Type B pancreatic cell (in vitro differentiated cells): ENCODE data around the gene PTP4A2. TPM values are rescaled to one million over a fixed set of nuclear protein-coding genes. Genes with fewer than 3 reads are reported as not detected.

ENCODE experiments used
- DNase-seq: peaks from one replicate; pipeline ENCODE4 v3.0.0; 2021; ENCODE audit warnings: mixed read lengths; ENCODE audit not compliant: unreplicated experiment; ENCODE audit errors: extremely low spot score
- H3K27ac Mint-ChIP-seq: 2 replicates; pipeline ENCODE4 v1.8.0; 2021; ENCODE audit warnings: mild to moderate bottlenecking, mixed read lengths
- H3K27me3 Mint-ChIP-seq: 2 replicates; pipeline ENCODE4 v1.8.0; 2021; ENCODE audit warnings: mixed read lengths
- H3K36me3 Mint-ChIP-seq: 2 replicates; pipeline ENCODE4 v1.8.0; 2021; ENCODE audit warnings: mixed read lengths
- H3K4me1 Mint-ChIP-seq: one replicate; pipeline ENCODE4 v1.8.0; 2021; ENCODE audit warnings: mixed read lengths; ENCODE audit not compliant: unreplicated experiment
- H3K4me3 Mint-ChIP-seq: 2 replicates; pipeline ENCODE4 v1.8.0; 2021; ENCODE audit warnings: mild to moderate bottlenecking, mixed read lengths
- H3K9me3 Mint-ChIP-seq: 2 replicates; pipeline ENCODE4 v1.8.0; 2021; ENCODE audit warnings: mixed read lengths
- total RNA-seq: library from RNA; stranded (reverse); gene quantifications from 2 replicates; pipeline ENCODE4 v1.2.1, GENCODE V29; 2021; ENCODE audit warnings: low replicate concordance
- TF ChIP-seq, protein P1 (sequence below): fragments of 200-600 bp; sonication (generic); conservative IDR thresholded peaks from 2 replicates; pipeline ENCODE4 v1.5.0; 2021; ENCODE audit warnings: antibody characterized with exemption, mild to moderate bottlenecking

The PTP4A2 gene
- total RNA-seq, 1 donor from 2014 or later = 150 TPM

- no peaks in the 10 kb centered on the region for H3K36me3 Mint-ChIP-seq
- peaks cover 4% of the 10 kb centered on the region for H3K4me1 Mint-ChIP-seq
- no peaks in the 10 kb centered on the region for H3K9me3 Mint-ChIP-seq
- TF ChIP-seq, protein P1, sequence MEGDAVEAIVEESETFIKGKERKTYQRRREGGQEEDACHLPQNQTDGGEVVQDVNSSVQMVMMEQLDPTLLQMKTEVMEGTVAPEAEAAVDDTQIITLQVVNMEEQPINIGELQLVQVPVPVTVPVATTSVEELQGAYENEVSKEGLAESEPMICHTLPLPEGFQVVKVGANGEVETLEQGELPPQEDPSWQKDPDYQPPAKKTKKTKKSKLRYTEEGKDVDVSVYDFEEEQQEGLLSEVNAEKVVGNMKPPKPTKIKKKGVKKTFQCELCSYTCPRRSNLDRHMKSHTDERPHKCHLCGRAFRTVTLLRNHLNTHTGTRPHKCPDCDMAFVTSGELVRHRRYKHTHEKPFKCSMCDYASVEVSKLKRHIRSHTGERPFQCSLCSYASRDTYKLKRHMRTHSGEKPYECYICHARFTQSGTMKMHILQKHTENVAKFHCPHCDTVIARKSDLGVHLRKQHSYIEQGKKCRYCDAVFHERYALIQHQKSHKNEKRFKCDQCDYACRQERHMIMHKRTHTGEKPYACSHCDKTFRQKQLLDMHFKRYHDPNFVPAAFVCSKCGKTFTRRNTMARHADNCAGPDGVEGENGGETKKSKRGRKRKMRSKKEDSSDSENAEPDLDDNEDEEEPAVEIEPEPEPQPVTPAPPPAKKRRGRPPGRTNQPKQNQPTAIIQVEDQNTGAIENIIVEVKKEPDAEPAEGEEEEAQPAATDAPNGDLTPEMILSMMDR = no peak
- DNase-seq = no peak
- H3K4me3 Mint-ChIP-seq = no peak overlapping the region
- H3K27ac Mint-ChIP-seq = no peak overlapping the region
- no peaks in the 10 kb centered on the region for H3K27me3 Mint-ChIP-seq
Observed at GRCh38 chr1:31885851-31886250, 52.3 kb downstream of the PTP4A2 start.

GRCh38 chr1:31883357-31883942 lies 54.7 kb downstream of the PTP4A2 start:
- DNase-seq = no peak
- no peaks in the 10 kb centered on the region for H3K36me3 Mint-ChIP-seq
- TF ChIP-seq, protein P1 = no peak
- no peaks in the 10 kb centered on the region for H3K9me3 Mint-ChIP-seq
- H3K27me3 Mint-ChIP-seq = no peaks in the 10 kb centered on the region
- peaks cover 4% of the 10 kb centered on the region for H3K4me1 Mint-ChIP-seq
- H3K27ac Mint-ChIP-seq = no peak overlapping the region
- H3K4me3 Mint-ChIP-seq = no peak overlapping the region

- peak overlapping the region; percentile 5 for H3K27ac Mint-ChIP-seq
Observed at GRCh38 chr1:31881688-31882000, 56.5 kb downstream of the PTP4A2 start.

DNA sequence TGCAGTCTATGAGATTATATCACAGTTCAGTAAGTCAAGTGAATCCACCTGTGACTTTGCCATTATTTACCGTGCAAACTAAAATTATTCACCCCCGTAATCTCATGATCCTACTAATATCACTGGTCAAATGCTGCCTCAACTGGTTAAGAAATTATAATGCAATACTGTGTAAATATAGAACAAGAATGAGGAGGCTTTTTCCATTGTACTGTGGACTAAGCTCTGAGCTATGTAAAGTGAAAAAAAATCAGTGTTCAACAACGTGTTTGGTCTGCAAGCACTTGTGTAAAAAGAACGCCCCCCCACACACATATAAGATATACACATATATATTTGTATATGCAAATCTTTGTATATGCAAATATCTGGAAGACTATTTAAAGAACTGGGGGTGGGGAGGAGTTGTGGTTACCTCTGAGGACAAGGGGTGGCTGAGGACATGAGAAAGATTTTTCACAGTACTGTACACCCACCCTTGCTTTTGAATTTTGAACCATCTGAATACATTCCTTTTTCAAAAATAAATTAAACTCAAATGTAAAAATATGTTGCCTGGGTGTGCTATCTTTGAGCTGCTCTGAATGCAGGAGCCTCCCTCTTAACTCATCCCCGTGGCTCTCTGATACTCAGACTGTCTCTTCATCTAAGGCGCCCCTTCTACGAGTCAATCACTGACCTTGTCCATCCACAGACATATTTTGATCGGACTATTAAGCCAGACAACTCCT lies 57.0 kb downstream of the PTP4A2 start:
- TF ChIP-seq, protein P1 = no peak
- Mint-ChIP-seq H3K9me3 (no peaks in the 10 kb centered on the region), H3K4me1 (peaks cover 4% of the 10 kb centered on the region), H3K4me3 (no peak overlapping the region), H3K36me3 (no peaks in the 10 kb centered on the region), H3K27me3 (no peaks in the 10 kb centered on the region), H3K27ac (peak overlapping the region; percentile 5)
- no peak for DNase-seq

More at GRCh38 chr1:31881688-31882000, 56.5 kb downstream of the PTP4A2 start:
- TF ChIP-seq, protein P1 = no peak
- H3K9me3 Mint-ChIP-seq = no peaks in the 10 kb centered on the region
- no peak for DNase-seq
- peaks cover 4% of the 10 kb centered on the region for H3K4me1 Mint-ChIP-seq
- H3K36me3 Mint-ChIP-seq = no peaks in the 10 kb centered on the region
- H3K27me3 Mint-ChIP-seq = no peaks in the 10 kb centered on the region
- H3K4me3 Mint-ChIP-seq = no peak overlapping the region

DNA sequence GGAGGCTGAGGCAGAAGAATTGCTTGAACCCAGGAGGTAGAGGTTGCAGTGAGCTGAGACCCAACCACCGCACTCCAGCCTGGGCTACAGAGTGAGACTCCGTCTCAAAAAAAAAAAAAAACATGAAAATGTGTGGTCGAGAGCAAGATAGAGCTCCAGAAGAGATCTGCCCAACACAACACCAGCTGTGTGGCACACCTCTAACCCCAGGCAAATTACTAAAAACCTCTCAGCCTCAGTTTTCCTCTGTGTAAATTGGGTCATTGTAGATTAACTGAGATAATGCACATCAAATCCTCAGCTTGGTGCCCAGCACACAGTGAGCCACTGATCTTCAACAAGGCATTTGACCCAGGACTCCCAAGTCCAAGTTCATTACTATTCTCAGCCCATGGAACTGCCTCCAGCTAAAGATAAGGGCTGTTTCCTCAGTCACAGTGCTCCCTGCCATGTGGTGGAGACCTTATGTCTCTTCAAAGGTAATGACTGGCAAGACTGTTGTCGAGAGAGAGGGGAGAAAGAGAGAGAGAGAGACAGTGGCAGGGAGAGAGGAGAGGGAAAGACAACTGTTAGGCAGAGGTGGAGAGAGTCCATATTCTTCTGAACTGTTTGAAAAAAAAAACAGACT lies 58.1 kb downstream of the PTP4A2 start:
- no peak overlapping the region for H3K27ac Mint-ChIP-seq
- TF ChIP-seq, protein P1 = no peak
- no peaks in the 10 kb centered on the region for H3K27me3 Mint-ChIP-seq
- H3K4me1 Mint-ChIP-seq = peaks cover 8% of the 10 kb centered on the region
- H3K9me3 Mint-ChIP-seq = no peaks in the 10 kb centered on the region
- no peaks in the 10 kb centered on the region for H3K36me3 Mint-ChIP-seq
- no peak for DNase-seq
- no peak overlapping the region for H3K4me3 Mint-ChIP-seq
